OCI-LY3 (cell line): ENCODE data around the gene ANO6.

Source experiments
- H2AFZ ChIP-seq: fragments of 200-600, 300-600 bp; shearing (Covaris generic); 2 replicates; pipeline ENCODE4 v1.6.0; 2014; ENCODE audit warnings: antibody characterized with exemption, low read depth, low read length
- H3K27ac ChIP-seq: fragments of 200-600, 300-600 bp; sonication (generic); 2 replicates; pipeline ENCODE4 v1.5.1; 2014; ENCODE audit warnings: mild to moderate bottlenecking, low read length, moderate library complexity, mixed read lengths
- H3K27me3 ChIP-seq: fragments of 200-600, 300-600 bp; sonication (generic); 2 replicates; pipeline ENCODE4 v1.6.1; 2014; ENCODE audit warnings: low read depth, low read length, mixed read lengths
- H3K36me3 ChIP-seq: fragments of 200-600, 300-600 bp; sonication (generic); replicated peaks from 2 replicates; pipeline ENCODE3; 2014; ENCODE audit warnings: low read depth, low read length, mixed read lengths
- H3K4me1 ChIP-seq: fragments of 300-600, 200-600 bp; sonication (generic); 2 replicates; pipeline ENCODE4 v1.6.1; 2014; ENCODE audit warnings: low read length, mixed read lengths
- H3K4me2 ChIP-seq: fragments of 200-600, 300-600 bp; sonication (generic); 2 replicates; pipeline ENCODE4 v1.6.1; 2014; ENCODE audit warnings: low read length, mixed read lengths
- H3K4me3 ChIP-seq: fragments of 300-600, 200-600 bp; sonication (generic); 2 replicates; pipeline ENCODE4 v1.5.1; 2014; ENCODE audit warnings: antibody characterized with exemption, mild to moderate bottlenecking, low read length, moderate library complexity
- H3K79me2 ChIP-seq: fragments of 300-600, 200-600 bp; shearing (Covaris generic); 2 replicates; pipeline ENCODE4 v1.6.1; 2014; ENCODE audit warnings: mild to moderate bottlenecking, low read length, mixed read lengths
- H3K9ac ChIP-seq: fragments of 300-600, 200-600 bp; shearing (Covaris generic); 2 replicates; pipeline ENCODE4 v1.6.0; 2014; ENCODE audit warnings: mild to moderate bottlenecking, low read length, moderate library complexity
- H3K9me3 ChIP-seq: fragments of 200-600, 300-600 bp; shearing (Covaris generic); 2 replicates; pipeline ENCODE4 v1.6.1; 2014; ENCODE audit warnings: low read length, mixed read lengths; ENCODE audit not compliant: insufficient read depth
- H4K20me1 ChIP-seq: fragments of 200-600, 300-600 bp; sonication (generic); 2 replicates; pipeline ENCODE4 v1.6.1; 2016; ENCODE audit warnings: low read length, mixed read lengths; ENCODE audit not compliant: insufficient read depth
- CTCF ChIP-seq: fragments of 200-600, 300-600 bp; sonication (generic); IDR thresholded peaks from 2 replicates; pipeline ENCODE4 v1.5.1; 2014; ENCODE audit warnings: antibody characterized with exemption, low read length, low read depth
- EZH2phosphoT487 ChIP-seq: fragments of 200-600 bp; shearing (Covaris generic); IDR thresholded peaks from 2 replicates; pipeline ENCODE4 v1.6.1; 2018; ENCODE audit warnings: antibody characterized with exemption, mixed run types, low read depth

Gene ANO6

GRCh38 chr12:45426294-45426693 is 210.4 kb downstream of the ANO6 start:
- Histone ChIP-seq H3K36me3 (peaks cover 6% of the 10 kb centered on the region), H3K79me2 (no peaks in the 10 kb centered on the region), H3K4me3 (no peak overlapping the region), H2AFZ (no peak overlapping the region), H3K9ac (no peak overlapping the region), H4K20me1 (no peaks in the 10 kb centered on the region), H3K4me2 (peak overlapping the region; percentile 37), H3K4me1 (peaks cover 61% of the 10 kb centered on the region), H3K27me3 (no peaks in the 10 kb centered on the region), H3K27ac (peak overlapping the region; percentile 37), H3K9me3 (no peaks in the 10 kb centered on the region)
- TF ChIP-seq EZH2phosphoT487 (no peak), CTCF (no peak)

GRCh38 chr12:45427042-45427441 is 211.1 kb downstream of the ANO6 start:
- H3K36me3 ChIP-seq, result peaks cover 6% of the 10 kb centered on the region
- H2AFZ ChIP-seq, result no peak overlapping the region
- TF ChIP-seq CTCF, result no peak
- TF ChIP-seq EZH2phosphoT487, result no peak
- H3K4me3 ChIP-seq, result no peak overlapping the region
- peak overlapping the region; percentile 37 for H3K4me2 ChIP-seq
- no peak overlapping the region for H3K9ac ChIP-seq
- H3K4me1 ChIP-seq, result peaks cover 64% of the 10 kb centered on the region
- H3K79me2 ChIP-seq, result no peaks in the 10 kb centered on the region
- no peaks in the 10 kb centered on the region for H3K27me3 ChIP-seq
- no peaks in the 10 kb centered on the region for H3K9me3 ChIP-seq
- H3K27ac ChIP-seq, result no peak overlapping the region
- no peaks in the 10 kb centered on the region for H4K20me1 ChIP-seq

GRCh38 chr12:45429831-45430230 is 213.9 kb downstream of the ANO6 start:
- peaks cover 69% of the 10 kb centered on the region for H3K4me1 ChIP-seq
- H4K20me1 ChIP-seq, result no peaks in the 10 kb centered on the region
- peaks cover 6% of the 10 kb centered on the region for H3K36me3 ChIP-seq
- TF ChIP-seq EZH2phosphoT487, result no peak
- no peak for TF ChIP-seq CTCF
- H3K79me2 ChIP-seq, result no peaks in the 10 kb centered on the region
- no peaks in the 10 kb centered on the region for H3K9me3 ChIP-seq
- H3K27me3 ChIP-seq, result no peaks in the 10 kb centered on the region
- H3K4me2 ChIP-seq, result peak overlapping the region; percentile 70
- no peak overlapping the region for H2AFZ ChIP-seq
- H3K27ac ChIP-seq, result peak overlapping the region; percentile 36
- no peak overlapping the region for H3K9ac ChIP-seq
- H3K4me3 ChIP-seq, result peak overlapping the region; percentile 56

- H2AFZ ChIP-seq, result no peak overlapping the region
- peaks cover 6% of the 10 kb centered on the region for H3K36me3 ChIP-seq
- H3K27me3 ChIP-seq, result no peaks in the 10 kb centered on the region
- no peak overlapping the region for H3K27ac ChIP-seq
- no peaks in the 10 kb centered on the region for H3K9me3 ChIP-seq
- H3K9ac ChIP-seq, result no peak overlapping the region
- peak; percentile 40 for TF ChIP-seq CTCF
- no peak for TF ChIP-seq EZH2phosphoT487
- H3K4me3 ChIP-seq, result no peak overlapping the region
- no peaks in the 10 kb centered on the region for H4K20me1 ChIP-seq
- no peak overlapping the region for H3K4me2 ChIP-seq
- peaks cover 71% of the 10 kb centered on the region for H3K4me1 ChIP-seq
- no peaks in the 10 kb centered on the region for H3K79me2 ChIP-seq
Observed at GRCh38 chr12:45431126-45431525, 215.2 kb downstream of the ANO6 start.
